Fibroblast of villous mesenchyme (primary cell): Measurements from ENCODE around the gene TMEM178A. TPM values are rescaled to one million over a fixed set of nuclear protein-coding genes. Genes with fewer than 3 reads are reported as not detected.

ENCODE experiments used
- DNase-seq: peaks from one replicate; pipeline ENCODE4 v3.0.0-alpha.2; 2010; ENCODE audit warnings: low read depth
- H3K4me3 ChIP-seq: 2 replicates; pipeline ENCODE4 v1.5.1; 2011; ENCODE audit warnings: low read depth, mild to moderate bottlenecking, low read length
- total RNA-seq: library from RNA; depleted of rRNA; stranded (reverse); fragments of >200 nt; gene quantifications from 2 replicates; pipeline ENCODE4 v1.2.3, GENCODE V29; 2012
- TF ChIP-seq, protein P1 (sequence below): IDR thresholded peaks from 2 replicates; pipeline ENCODE4 v1.5.1; 2012; ENCODE audit warnings: low read depth, mild to moderate bottlenecking, low read length; ENCODE audit not compliant: insufficient read depth

The TMEM178A gene
- total RNA-seq, 1 donor = 0.43 TPM

DNA sequence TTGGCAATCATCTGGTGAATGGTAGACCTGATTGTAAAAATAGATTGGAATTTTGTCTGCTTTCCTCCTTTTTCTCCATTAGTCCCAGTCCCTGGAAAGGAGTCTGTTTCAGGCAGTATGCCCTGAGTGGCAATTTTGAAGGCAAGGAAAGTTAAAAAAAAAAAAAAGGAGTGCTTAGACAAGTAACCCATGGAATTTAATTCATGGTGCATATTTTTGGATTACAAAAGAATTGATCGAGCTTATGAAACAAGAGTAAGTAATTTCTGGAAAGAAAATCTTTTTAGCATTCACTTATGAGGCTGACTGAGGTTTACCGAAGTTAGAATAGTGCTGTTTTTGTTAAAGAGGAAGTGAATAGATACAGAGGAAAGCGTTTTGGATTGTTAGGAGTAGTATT lies 29.4 kb upstream of the TMEM178A start:
- TF ChIP-seq, protein P1, sequence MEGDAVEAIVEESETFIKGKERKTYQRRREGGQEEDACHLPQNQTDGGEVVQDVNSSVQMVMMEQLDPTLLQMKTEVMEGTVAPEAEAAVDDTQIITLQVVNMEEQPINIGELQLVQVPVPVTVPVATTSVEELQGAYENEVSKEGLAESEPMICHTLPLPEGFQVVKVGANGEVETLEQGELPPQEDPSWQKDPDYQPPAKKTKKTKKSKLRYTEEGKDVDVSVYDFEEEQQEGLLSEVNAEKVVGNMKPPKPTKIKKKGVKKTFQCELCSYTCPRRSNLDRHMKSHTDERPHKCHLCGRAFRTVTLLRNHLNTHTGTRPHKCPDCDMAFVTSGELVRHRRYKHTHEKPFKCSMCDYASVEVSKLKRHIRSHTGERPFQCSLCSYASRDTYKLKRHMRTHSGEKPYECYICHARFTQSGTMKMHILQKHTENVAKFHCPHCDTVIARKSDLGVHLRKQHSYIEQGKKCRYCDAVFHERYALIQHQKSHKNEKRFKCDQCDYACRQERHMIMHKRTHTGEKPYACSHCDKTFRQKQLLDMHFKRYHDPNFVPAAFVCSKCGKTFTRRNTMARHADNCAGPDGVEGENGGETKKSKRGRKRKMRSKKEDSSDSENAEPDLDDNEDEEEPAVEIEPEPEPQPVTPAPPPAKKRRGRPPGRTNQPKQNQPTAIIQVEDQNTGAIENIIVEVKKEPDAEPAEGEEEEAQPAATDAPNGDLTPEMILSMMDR = no peak
- no peak for DNase-seq
- no peak overlapping the region for H3K4me3 ChIP-seq

DNA sequence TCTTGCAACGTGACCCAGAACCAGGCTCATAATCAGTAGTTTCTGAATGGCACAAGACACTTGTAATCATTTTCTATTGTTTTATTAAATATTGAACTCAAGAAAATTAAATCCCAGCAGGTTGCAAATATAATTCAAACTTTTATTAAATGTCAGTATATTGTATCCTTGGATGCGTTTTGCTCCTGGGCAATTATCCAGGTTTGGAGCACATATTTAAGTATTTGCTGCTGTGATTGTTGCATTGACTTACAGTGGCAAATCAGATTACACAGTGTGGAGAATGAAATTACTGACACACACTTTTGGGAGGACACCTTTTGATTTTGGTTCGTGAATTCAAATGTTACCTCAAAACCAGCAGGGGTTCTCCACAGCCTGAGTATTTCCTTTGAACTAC lies 27.1 kb upstream of the TMEM178A start:
- TF ChIP-seq, protein P1 = no peak
- no peak for DNase-seq
- no peak overlapping the region for H3K4me3 ChIP-seq

GRCh38 chr2:39640107-39640506 lies 25.6 kb upstream of the TMEM178A start:
- TF ChIP-seq, protein P1 = no peak
- no peak for DNase-seq

DNA sequence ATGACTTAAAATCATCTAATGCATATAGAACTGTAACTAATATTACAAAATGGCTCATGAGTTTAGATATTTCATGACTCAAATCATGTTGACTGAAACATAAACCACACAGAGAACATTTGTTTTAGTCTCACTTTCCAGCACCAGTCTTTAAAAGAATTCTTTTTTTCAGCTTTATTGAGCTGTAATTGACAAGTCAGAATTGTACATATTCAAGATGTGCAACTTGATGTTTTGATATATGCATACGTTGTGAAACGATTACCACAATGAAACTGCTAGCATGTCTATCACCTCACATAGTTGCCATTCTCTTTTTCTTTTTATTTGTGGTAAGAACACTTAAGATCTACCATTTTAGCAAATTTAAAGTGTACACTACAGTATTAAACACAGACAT lies 25.0 kb upstream of the TMEM178A start:
- H3K4me3 ChIP-seq = no peak overlapping the region
- DNase-seq = no peak
- TF ChIP-seq, protein P1 = no peak

More at GRCh38 chr2:39640107-39640506, 25.6 kb upstream of the TMEM178A start:
- no peak overlapping the region for H3K4me3 ChIP-seq

GRCh38 chr2:39641635-39642034 lies 24.1 kb upstream of the TMEM178A start:
- H3K4me3 ChIP-seq = no peak overlapping the region
- TF ChIP-seq, protein P1 = no peak
- DNase-seq = no peak

DNA sequence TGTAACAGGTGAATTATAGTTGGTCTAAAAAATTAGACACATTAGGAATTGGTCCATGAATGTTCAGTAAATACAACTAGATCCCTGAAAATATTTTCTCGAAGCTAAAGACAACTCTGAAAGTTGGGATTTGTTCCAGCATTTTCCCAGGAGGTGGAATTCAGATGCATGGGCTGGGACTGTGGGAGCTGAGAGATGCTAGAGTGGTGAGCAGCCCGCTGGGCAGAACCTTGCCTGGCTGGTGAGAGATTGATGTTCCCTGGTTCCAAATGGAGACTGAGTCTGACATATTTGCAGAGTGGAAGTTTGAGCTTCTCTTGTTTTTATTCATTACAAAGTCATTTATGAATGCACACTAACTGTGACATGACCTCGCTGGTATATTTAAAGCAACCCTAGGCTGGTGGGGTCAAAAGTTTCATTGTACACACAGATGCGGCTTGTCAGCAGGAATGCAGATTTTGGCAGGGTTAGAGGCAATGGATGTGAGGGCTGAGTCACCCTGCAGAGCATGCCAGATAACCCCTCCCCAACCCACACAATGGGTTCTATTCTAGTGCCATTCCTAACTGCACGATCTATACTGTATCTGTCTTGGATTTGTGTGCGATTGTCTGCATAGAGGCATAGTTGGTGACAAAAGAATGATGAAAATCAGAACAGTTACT lies 23.5 kb upstream of the TMEM178A start:
- H3K4me3 ChIP-seq = no peak overlapping the region
- DNase-seq = peak; percentile 59
- TF ChIP-seq, protein P1 = no peak

GRCh38 chr2:39645826-39646225 lies 19.9 kb upstream of the TMEM178A start:
- no peak overlapping the region for H3K4me3 ChIP-seq
- no peak for DNase-seq
- TF ChIP-seq, protein P1 = no peak
